GM18868 (cell line): ENCODE measurements around the gene KCNJ18.
"Not testable (repeated sequence)": the region's sequence is repeated elsewhere in the genome, so short reads cannot be mapped to it uniquely, and the experiment has no call there.

Experiments used
- ATAC-seq: cut with Tn5 transposase; IDR thresholded peaks from one replicate; pipeline ENCODE4 v1.9.1; 2021; ENCODE audit warnings: mild to moderate bottlenecking, moderate library complexity; ENCODE audit not compliant: unreplicated experiment

Gene KCNJ18

DNA sequence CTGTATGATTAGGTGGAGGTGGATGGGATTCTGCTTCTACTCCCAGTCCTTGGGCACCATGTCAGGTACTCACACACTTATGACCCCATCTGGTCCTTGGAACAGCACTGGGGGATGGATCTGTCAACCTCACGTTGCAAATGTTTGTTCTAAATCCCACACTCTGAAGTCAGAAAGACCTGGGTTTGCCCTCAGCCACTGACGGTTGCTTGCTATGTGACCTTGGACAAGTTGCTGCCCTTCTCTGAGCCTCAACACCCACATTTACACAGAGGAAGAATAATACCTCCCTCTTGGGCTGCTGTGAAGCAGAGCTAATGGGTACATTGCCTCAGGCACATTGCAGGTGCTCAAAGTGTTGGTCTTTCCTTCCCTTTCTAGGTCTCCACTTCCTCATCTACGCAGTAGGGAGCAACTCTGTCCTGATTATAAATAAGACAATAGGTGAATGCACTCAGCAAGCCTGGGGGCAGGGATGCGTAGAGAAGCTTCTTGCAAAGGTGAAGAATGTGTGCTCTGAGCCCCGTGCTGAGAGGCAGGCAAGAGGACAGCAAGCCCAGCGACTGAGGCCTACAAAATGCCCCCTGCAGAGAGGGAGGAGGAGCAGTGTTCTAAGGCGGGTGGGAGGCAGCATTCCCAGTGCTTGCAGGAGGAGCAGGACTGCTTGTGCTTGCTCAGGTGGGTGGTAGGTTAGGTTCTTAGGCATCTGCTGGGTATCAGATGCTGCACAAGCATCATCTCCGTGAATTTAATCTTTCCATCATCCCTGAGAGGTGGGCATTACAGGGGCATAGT, 21.8 kb upstream of the KCNJ18 start:
- ATAC-seq = not testable (repeated sequence)

DNA sequence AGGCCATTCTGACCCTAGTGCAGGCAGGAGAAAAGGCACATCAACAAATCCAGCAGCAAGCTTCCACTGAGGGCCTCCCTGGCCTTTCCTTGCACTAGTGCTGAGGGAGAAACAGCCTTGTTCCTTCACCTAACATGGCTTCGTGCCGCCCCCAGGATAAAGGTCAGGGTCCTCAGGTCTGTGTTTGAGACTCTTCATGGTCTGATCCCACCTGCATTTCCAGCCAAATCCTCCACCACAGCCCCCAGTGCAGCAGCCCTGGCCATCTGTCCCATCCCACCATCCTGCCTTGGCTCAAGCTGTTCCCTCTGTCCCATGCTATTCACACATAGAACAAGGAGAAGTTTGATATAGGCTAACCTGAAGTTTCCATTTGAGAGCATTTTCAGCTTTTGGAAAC, 20.9 kb upstream of the KCNJ18 start:
- ATAC-seq = not testable (repeated sequence)

DNA sequence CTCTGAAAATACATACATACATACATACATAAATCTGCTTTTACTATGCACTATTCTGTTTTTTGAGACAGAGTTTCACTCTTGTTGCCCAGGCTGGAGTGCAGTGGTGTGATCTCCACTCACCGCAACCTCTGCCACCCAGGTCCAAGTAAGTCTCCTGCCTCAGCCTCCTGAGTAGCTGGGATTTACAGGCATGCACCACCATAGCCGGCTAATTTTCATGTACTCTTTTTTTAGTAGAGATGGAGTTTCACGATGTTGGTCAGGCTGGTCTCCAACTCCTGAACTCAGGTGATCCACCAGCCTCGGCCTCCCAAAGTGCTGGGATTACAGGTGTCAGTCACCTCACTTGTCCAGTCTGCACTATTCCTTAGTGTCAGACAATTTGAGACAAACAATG, 20.5 kb upstream of the KCNJ18 start:
- ATAC-seq = not testable (repeated sequence)

DNA sequence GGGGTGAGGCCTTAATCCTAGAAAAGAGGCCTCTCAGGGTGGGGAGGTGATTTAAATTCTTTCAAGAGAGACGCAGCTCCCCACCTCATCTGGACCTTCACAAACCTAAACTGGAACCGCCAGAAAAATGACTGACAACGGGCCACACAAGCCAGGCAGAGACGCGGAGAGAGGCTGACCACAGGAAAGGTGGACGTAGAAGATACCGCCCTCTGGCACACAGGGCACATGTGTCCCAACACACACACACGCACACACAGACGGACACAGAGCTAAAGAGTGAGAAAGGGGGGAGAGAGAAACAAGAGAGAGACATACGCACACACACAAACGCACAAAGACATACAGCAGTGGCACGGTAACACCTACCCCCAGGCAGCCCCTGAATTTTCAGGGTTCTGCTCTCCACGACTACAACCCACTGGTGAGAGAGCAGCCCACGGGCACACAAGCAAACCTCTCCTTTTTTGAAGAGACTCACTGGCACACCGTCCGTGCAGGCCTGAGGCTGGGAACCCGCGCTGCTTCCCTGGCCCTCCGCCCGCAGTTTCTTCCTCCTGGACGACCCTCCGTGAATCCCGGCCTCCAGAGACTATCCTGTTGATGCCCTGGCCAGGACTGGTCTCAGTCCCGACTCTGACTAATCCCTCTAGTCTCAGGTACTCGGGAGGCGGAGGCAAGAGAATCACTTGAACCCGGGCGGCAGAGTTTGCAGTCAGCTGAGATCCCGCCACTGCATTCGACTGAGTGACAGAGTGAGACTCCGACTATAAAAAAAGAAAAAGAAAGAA, 18.7 kb upstream of the KCNJ18 start:
- not testable (repeated sequence) for ATAC-seq

DNA sequence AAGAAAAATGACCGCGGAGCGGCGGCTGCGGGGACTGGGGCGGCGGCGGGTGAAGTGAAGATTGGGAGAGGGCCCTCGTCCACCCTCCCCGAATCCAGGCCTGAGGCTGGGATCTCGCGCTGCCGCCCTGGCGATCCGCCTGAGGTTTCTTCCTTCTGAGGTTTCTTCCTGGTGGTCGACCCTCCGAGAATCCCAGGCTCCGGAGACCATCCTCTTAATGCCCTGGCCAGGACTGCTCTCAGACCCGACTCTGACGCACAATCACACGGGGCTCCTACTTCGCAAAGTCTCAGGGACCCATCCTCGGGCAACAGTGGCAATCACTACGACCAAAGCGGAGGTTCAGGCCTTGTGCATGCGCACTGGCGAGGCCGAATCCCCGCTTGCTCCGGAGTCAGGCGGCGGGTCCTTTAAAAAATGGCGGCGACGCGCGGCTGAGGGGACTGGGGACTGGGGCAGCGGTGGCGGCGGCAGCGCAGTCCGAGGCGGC, 18.0 kb upstream of the KCNJ18 start:
- no peak for ATAC-seq

DNA sequence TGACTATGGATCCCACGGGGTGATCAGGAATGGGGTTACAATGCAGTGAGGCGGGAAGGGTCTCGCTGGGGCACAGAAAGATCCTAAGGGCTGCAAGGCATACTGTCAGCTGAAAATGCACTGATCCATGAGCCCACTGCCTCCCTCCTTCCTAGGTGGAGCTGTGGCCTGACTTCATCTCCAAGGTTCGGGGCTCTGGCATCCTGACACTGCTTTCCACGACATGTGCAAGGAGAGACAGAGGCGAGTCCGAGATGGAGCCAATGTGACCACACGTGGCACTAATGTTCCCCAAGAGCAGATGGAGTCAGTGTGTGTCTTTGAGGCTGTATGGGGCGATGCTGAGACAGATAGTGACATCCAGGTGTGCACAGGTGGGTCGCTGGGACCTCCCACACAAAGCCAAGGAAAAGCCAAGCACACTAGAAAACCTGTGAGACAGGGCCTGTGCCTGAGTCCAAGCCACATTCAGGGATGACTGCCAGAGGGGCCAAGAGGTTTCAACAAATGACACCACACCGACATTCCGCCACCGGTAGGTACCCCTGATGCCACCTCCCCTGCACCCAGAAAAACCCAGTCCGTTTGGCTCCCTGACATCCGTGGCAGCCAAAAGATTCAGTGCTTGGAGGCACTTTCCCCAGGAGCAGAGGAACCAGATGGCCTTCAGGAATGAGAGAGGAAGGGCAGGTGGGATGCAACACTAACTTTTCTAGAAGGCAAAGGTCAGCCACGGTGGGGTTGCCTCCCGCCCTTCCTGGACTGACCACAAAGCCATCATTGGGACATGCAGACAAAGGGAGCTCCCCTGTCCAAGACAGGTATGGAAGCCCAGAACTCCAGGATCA, 17.2 kb upstream of the KCNJ18 start:
- ATAC-seq = not testable (repeated sequence)

DNA sequence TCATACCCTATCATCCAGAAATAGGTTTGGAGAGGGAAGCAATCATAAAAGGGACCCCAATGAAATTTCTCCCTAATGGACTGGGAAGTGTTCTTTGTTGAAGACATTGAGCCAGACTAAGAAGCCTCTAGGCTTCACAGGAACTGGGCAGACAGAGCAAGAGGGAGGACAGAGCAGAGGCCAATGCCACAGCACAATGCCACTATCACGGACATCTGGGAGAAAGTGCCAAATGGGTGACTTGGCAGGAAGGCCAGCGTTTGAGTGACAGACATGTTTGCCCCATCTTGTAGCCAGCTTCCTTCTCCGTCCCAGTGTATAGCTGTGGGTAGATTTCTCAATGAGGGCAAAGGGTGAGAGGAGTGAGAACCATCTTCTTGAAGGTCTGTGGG, 16.6 kb upstream of the KCNJ18 start:
- not testable (repeated sequence) for ATAC-seq

DNA sequence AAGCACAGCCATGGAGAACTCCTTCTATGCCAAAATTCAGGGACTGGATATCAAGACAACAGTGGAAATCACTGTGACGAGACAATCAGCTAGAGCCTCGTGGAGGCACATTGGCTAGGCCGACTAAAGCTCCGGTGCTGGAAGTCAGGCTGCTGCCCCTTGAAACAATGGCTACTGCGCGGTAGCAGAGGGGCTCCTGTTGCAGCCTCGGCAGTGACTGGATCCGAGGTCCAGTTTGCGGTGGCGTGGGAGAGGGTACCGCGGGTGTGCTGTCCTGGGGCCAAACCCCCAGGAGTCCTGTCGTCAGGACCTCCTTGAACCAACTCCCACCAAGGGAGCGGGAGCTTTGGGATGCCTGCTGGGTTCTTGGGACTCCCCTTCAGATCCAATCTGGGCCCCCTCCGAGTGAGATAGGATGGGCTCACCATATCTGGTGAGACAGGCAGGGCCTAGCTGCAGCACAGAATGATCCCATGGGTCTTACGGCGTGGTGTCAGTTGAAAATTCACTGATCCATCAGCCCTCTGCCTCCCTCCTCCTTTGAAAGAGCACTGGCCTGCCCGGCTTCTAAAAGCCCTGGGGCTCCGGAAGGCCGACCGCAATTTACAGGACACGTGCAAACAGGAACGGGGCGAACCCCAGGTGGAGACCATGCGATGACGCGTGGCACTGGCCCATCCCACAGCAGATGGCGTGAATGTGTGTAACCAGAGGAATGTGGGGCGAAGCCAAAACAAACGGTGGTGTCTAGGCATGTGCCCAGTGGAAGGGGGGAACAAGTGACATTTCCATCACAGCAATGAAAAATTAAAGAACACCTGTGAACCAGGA, 15.8 kb upstream of the KCNJ18 start:
- no peak for ATAC-seq

DNA sequence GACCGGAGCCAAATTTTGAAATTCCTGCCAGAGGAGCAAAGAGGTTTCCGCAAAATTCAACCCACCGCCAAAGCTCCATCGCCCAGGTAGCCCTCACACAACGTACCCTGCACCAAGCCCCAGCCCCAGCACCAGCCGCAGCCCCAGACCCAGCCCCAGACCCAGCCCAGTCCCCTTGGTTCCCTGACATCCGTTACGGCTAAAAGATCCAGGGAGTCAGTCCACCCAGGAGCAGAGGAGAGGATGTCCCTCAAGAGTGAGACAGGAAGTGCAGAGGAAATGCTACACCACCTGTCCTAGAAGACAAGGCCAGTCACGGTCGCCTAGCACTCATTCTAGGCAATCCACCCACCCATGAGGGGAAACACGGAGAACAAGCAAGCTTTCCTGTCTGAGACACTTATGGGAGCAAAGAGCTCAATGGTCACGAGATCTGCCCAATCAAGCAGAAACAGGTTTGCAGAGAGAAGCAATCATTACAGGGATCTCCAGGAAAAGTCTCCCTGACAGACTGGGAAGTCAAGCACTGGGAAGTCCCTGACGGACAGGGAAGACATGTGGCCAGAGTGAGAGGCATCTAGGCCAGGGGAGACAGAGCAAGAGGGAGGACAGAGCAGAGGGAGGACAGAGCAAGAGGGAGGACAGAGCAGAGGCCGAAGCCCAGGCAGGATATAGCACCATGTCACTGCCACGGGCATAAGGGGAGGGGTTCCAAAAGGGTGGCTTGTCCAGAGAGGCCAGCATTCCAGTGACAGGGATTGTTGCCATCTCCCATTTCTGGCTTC, 15.0 kb upstream of the KCNJ18 start:
- no peak for ATAC-seq

DNA sequence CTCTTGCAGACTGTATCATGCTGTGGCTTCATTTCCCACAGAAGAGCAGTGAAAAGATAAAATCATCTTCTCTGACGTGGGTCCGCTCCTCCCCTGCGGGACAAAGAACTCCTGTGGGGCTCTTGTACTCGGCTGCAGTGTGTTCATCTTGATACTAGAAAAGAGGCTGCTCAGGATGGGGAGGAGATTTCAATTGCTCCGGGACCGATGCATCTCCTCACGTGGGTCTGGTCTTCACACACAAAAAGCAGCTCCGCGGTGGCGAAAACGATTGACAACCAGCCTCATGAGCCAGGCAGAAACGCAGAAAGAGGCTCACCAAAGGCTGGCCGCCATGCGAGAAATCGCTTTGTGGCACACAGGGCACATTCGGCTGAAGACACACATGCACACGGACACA, 14.4 kb upstream of the KCNJ18 start:
- ATAC-seq = no peak

DNA sequence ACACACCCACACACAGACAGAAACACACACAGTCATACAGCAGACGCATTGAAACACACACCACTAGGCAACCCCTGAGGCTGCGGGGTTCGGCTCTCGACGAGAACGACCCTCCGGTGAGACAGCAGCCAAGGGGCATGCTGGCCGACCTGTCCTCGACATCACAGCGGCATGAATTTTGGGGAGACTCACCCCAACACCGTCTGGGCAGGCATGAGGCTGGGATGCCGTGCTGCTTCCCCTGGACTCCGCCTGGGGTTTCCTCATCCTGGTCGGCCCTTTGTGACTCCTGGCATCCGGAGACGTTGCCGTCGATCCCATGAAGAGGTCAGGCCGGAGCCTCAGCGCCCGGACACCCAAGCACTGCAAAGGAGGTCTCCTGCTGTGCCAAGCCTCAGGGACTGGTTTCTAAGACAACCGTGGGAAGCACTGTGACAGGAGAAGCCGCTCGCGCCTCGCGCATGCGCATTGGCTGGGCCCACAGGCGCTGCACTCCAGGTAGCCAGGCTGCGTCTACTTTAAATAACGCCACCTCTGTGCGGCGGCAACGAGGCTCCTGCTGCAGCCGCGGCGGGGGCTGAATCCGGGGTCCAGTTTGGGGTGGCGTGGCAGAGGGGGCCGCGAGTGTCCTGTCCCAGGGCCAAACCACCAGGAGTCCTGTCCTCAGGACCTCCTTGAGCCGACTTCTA, 13.8 kb upstream of the KCNJ18 start:
- no peak for ATAC-seq

DNA sequence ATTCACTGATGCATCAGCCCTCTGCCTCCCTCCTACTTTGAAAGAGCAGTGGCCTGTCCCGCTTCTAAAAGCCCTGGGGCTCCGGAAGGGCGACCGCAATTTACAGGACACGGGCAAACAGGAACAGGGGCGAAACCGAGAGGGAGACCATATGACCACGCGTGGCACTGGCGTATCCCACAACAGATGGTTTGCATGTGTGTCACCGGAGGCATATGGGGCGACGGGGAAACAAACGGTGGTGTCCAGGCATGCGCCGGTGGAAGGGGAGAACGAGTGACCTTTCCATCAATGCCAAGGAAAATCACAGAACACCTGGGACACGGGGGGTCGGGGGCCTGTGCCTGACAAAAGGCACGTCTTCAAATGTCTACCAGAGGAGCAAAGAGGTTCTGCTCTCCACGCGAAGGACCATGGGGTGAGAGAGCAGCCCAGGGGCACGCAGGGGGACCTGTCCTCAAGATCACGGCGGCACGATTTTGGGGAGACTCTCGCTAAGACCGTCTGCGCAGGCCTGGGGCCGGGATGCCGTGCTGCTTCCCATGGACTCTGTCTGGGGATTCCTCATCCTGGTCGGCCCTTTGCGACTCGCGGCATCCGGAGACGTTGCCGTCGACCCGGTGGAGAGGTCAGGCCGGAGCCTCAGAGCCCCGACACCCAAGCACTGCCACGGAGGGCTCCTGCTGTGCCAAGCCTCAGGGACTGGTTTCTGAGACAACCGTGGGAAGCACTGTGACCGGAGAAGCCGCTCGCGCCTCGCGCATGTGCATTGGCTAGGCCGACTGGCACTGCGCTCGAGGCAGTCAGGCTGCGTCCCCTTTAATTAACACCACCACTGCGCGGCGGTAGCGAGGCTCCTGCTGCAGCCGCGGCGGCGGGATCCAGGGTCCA, 12.8 kb upstream of the KCNJ18 start:
- ATAC-seq = no peak

DNA sequence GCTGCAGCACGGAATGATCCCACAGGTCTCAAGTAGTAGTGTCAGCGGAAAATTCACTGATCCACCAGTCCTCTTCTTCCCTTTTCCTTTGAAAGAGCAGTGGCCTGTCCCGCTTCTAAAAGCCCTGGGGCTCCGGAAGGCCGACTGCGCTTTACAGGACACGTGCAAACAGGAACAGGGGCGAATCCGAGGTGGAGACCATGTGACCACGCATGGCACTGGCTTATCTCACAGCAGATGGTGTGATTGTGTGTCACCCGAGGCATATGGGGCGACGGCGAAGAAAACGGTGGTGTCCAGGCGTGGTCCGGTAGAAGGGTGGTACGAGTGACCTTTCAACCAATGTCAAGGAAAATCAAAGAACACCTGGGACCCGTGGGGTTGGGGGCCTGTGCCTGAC, 12.0 kb upstream of the KCNJ18 start:
- ATAC-seq = no peak

DNA sequence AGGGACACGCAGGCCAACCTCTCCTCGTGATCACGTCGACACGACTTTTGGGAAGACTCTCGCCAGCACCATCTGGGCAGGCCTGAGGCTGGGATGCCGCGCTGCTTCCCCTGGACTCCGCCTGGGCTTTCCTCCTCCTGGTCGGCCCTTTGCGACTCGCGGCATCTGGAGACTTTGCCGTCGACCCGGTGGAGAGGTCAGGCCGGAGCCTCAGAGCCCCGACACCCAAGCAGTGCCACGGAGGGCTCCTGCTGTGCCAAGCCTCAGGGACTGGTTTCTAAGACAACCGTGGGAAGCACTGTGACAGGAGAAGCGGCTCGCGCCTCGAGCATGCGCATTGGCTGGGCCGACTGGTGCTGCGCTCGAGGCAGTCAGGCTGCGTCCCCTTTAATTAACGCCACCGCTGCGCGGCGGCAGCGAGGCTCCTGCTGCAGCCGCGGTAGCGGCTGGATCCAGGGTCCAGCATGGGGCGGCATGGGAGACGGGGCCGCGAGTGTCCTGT, 11.4 kb upstream of the KCNJ18 start:
- ATAC-seq = not testable (repeated sequence)

DNA sequence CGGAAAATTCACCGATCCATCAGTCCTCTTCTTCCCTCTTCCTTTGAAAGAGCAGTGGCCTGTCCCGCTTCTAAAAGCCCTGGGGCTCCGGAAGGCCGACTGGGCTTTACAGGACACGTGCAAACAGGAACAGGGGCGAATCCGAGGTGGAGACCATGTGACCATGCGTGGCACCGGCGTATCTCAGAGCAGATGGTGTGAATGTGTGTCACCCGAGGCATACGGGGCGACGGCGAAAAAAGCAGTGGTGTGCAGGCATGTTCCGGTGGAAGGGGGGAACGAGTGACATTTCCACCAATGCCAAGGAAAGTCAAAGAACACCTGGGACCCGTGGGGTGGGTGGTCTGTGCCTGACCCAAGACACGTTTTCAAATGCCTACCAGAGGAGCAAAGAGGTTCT, 10.7 kb upstream of the KCNJ18 start:
- ATAC-seq = not testable (repeated sequence)

DNA sequence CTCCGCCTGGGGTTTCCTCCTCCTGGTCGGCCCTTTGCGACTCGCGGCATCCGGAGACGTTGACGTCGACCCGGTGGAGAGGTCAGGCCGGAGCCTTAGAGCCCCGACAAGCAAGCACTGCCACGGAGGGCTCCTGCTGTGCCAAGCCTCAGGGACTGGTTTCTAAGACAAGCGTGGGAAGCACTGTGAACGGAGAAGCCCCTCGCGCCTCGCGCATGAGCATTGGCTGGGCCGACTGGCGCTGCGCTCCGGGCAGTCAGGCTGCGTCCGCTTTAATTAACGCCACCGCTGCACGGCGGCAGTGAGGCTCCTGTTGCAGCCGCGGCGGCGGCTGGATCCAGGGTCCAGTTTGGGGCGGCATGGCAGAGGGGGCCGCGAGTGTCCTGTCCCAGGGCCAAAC, 10.2 kb upstream of the KCNJ18 start:
- ATAC-seq = not testable (repeated sequence)

DNA sequence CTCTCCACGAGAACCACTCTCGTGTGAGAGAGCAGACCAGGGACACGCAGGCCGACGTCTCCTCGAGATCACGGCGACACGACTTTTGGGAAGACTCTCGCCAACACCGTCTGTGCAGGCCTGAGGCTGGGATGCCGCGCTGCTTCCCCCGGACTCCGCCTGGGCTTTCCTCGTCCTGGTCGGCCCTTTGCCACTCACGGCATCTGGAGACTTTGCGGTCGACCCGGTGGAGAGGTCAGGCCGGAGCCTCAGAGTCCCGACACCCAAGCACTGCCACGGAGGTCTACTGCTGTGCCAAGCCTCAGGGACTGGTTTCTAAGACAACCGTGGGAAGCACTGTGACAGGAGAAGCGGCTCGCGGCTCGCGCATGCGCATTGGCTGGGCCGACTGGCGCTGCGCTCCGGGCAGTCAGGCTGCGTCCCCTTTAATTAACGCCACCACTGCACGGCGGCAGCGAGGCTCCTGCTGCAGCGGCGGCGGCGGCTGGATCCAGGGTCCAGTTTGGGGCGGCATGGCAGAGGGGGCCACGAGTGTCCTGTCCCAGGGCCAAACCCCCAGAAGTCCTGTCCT, 9.1 kb upstream of the KCNJ18 start:
- not testable (repeated sequence) for ATAC-seq
